ENCODE measurements around the gene SCFD2. TPM values are rescaled to one million over a fixed set of nuclear protein-coding genes. Genes with fewer than 3 reads are reported as not detected.

SCFD2 gene
- total RNA-seq, 1 donor from 2014 or later = 18.6 TPM

- Mint-ChIP-seq H3K36me3 (ENCODE audit: low read depth) (no peaks in the 10 kb centered on the region), H3K9me3 (peaks cover 2% of the 10 kb centered on the region), H3K4me3 (no peak overlapping the region), H3K27ac (ENCODE audit: unreplicated experiment) (peak overlapping the region; percentile 85), H3K27me3 (ENCODE audit: low read depth) (no peaks in the 10 kb centered on the region), H3K4me1 (peaks cover 40% of the 10 kb centered on the region)
- TF ChIP-seq, protein P1, sequence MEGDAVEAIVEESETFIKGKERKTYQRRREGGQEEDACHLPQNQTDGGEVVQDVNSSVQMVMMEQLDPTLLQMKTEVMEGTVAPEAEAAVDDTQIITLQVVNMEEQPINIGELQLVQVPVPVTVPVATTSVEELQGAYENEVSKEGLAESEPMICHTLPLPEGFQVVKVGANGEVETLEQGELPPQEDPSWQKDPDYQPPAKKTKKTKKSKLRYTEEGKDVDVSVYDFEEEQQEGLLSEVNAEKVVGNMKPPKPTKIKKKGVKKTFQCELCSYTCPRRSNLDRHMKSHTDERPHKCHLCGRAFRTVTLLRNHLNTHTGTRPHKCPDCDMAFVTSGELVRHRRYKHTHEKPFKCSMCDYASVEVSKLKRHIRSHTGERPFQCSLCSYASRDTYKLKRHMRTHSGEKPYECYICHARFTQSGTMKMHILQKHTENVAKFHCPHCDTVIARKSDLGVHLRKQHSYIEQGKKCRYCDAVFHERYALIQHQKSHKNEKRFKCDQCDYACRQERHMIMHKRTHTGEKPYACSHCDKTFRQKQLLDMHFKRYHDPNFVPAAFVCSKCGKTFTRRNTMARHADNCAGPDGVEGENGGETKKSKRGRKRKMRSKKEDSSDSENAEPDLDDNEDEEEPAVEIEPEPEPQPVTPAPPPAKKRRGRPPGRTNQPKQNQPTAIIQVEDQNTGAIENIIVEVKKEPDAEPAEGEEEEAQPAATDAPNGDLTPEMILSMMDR (conservative IDR thresholded peaks at IDR 0.05) = no peak
- no peak for DNase-seq (ENCODE audit: low read depth, low spot score)
Measured at GRCh38 chr4:52949336-52949735, 416.5 kb downstream of the SCFD2 start.

- no peak overlapping the region for H3K4me3 Mint-ChIP-seq
Measured at GRCh38 chr4:52948057-52948423, 417.8 kb downstream of the SCFD2 start.

DNA sequence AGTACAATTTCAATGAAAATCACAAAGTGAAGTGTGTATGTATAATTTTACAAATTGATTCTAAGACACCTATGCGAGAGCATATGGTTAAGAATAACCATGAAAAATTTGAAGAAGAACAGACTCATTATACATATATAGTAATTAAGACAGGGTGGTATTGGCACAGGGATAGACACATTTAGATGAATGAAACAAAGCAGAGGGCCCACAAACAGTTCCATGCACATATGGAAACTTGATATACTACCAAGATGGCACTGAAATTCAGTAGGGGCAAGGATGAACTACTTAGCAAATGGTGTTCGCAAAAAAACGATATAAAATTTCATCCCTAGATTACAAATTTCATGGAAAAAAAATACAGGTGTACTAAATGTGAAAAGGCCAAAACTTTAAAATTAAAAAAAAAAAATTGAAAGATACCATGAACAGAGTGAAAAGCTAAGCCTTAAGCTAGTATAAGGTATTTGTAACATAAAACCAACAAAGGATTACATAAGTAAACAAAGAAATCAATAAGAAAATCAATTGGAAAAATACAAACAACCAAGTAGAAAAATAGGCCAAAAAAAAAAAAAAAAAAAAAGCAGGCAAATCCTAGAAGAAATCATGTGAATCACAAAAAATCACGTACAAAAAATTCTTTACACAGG lies 418.3 kb downstream of the SCFD2 start:
- Mint-ChIP-seq H3K9me3 (peaks cover 2% of the 10 kb centered on the region), H3K36me3 (ENCODE audit: low read depth) (no peaks in the 10 kb centered on the region), H3K4me1 (peaks cover 35% of the 10 kb centered on the region), H3K27ac (ENCODE audit: unreplicated experiment) (no peak overlapping the region), H3K27me3 (ENCODE audit: low read depth) (no peaks in the 10 kb centered on the region), H3K4me3 (no peak overlapping the region)
- TF ChIP-seq, protein P1 (conservative IDR thresholded peaks at IDR 0.05) = no peak
- no peak for DNase-seq (ENCODE audit: low read depth, low spot score)

More at GRCh38 chr4:52948057-52948423, 417.8 kb downstream of the SCFD2 start:
- Mint-ChIP-seq H3K27me3 (ENCODE audit: low read depth) (no peaks in the 10 kb centered on the region), H3K9me3 (peaks cover 2% of the 10 kb centered on the region), H3K27ac (ENCODE audit: unreplicated experiment) (no peak overlapping the region), H3K4me1 (peaks cover 35% of the 10 kb centered on the region), H3K36me3 (ENCODE audit: low read depth) (no peaks in the 10 kb centered on the region)
- DNase-seq (ENCODE audit: low read depth, low spot score) = no peak
- TF ChIP-seq, protein P1 (conservative IDR thresholded peaks at IDR 0.05) = no peak

DNA sequence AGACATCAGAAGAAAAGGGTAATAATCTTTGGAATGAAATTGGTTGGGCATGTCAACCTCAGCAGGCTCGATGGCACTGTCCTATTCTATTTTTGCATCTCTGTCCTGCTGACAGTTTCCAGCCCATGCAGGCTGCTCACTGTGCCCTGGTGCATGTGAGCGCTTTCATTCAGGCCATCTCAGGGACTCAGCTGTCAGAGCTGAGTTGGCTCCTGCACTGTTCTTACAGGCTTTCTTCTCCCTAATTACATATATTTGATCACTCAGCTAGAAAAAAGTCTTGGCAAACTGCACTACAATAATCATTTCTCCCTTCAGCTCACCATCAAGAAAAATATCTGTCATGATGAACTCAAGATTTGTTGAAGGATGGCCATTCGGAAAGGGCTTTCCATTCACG lies 419.0 kb downstream of the SCFD2 start:
- TF ChIP-seq, protein P1 (conservative IDR thresholded peaks at IDR 0.05) = no peak
- no peak overlapping the region for H3K4me3 Mint-ChIP-seq
- H3K9me3 Mint-ChIP-seq = peaks cover 2% of the 10 kb centered on the region
- no peaks in the 10 kb centered on the region for H3K36me3 Mint-ChIP-seq (ENCODE audit: low read depth)
- H3K4me1 Mint-ChIP-seq = peaks cover 35% of the 10 kb centered on the region
- no peaks in the 10 kb centered on the region for H3K27me3 Mint-ChIP-seq (ENCODE audit: low read depth)
- H3K27ac Mint-ChIP-seq (ENCODE audit: unreplicated experiment) = peak overlapping the region; percentile 68
- DNase-seq (ENCODE audit: low read depth, low spot score) = no peak

- Mint-ChIP-seq H3K27ac (ENCODE audit: unreplicated experiment) (no peak overlapping the region), H3K27me3 (ENCODE audit: low read depth) (no peaks in the 10 kb centered on the region), H3K4me3 (no peak overlapping the region), H3K9me3 (peaks cover 2% of the 10 kb centered on the region), H3K4me1 (peaks cover 35% of the 10 kb centered on the region), H3K36me3 (ENCODE audit: low read depth) (no peaks in the 10 kb centered on the region)
- DNase-seq (ENCODE audit: low read depth, low spot score) = no peak
- TF ChIP-seq, protein P1 (conservative IDR thresholded peaks at IDR 0.05) = no peak
Measured at GRCh38 chr4:52945982-52946381, 419.9 kb downstream of the SCFD2 start.
